ENCODE measurements around the gene POC5.

Gene POC5

DNA sequence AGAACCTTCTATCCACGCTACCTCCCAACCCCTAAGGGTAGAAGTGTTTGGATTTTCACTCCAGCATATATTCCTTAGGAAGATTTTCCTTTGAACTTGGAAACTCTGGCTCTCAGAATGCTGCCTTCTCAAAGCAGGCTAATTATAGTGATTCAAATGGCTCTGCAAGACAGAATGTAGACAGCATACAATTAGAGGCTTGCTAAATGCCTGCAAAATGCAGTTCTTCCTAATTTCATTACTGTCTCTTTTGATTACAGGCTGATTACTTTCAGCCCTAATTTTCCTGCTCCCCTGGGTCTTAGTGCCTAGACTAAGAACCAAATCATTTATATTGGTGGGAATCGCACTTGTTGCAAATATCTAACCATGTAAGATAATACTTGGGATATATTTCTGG lies 55.2 kb downstream of the POC5 start:
- no peak for DNase-seq

DNA sequence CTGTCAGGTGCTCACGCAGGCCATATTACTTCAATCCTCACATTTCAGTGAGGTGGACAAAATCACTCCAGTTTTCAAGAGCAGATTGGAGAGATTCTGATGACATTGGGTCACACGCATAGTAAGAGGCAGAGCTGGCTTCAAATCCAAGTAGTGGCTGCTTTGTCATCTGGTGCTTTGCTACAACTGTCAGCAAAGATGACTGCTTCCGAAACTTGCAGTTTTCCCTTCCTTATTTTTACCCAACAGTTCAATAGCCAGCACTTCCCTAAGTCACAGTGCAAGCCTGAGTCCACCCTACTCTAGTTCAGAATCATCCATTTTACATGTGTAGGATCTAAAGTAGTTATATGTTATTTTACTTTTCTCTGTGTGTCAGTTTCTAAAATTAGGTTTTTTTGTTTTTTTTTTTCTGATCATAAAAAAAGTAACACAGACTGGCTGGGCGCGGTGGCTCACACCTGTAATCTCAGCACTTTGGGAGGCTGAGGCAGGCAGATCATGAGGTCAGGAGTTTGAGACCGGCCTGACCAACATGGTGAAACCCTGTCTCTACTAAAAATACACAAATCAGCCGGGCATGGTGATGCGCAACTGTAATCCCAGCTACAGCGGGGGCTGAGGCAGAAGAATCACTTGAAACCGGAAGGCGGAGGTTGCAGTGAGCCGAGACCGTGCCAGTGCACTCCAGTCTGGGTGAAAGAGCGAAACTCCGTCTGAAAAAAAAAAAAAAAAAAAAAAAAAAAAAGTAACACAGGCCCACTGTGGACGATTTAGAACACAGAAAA lies 56.4 kb downstream of the POC5 start:
- DNase-seq, result peak in 1 of 56 donors; percentile 12

DNA sequence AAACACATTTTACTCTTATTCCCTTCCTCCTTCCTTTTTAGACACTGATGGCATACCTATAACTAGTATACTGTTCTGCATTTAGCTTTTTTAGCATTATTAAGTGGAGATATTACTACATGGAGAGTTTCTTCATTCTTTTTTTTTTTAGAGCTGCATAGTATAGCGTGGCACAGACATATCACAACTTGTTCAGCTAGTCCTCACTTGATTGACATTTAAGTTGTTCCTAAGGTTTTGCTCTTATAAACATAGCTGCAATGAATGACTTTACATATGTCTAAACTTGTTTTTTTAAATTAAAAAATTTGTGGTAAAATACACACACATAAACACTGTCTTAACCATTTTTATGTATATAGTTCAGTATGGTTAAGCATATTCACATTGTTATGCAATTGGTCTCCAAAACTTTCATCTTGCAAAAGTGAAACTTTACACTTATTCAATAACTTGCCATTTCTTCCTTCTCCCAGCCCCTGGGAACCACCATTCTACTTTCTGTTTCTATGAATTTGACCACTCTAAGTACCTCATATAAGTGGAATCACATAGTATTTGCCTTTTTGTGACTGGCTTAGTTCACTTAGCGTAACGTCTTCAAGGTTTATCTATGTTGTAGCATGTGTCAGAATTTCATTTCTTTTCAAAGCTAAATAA lies 57.3 kb downstream of the POC5 start:
- DNase-seq, result no peak

DNA sequence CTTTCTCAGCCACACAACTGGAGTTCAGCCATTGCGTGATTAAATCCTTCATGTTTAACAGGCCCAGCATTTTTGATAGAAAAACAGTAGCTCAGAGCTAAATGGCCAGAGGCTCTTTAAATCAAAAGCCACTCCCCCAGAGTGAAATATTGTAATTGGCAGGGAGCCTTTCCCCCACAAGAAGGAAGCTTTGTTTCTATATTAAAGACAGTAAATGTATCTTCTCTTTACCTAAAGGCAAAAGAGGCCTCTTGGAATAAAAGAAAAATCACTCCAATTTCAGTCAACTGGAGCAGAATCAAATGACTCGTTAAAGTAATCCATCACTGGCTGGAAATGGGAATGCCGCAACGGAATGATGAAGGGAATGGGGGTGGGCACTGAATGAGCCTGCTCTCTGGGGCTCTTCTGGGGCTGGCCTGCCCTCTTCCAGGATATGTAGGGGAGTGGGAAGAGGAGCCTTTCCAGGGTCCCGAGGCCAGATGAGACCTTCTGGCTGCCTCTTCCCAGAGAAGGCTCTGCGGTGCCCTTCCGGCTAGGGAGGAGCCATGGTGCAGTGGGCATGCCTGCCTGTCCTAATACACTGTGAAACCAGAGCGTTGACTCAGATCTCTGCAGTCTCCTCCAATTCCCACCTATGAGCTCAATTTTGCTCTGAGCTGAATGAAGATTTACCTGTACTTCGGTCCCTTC lies 60.8 kb downstream of the POC5 start:
- peak in 27 of 56 donors; percentile 2 to 44 (median 24) for DNase-seq

DNA sequence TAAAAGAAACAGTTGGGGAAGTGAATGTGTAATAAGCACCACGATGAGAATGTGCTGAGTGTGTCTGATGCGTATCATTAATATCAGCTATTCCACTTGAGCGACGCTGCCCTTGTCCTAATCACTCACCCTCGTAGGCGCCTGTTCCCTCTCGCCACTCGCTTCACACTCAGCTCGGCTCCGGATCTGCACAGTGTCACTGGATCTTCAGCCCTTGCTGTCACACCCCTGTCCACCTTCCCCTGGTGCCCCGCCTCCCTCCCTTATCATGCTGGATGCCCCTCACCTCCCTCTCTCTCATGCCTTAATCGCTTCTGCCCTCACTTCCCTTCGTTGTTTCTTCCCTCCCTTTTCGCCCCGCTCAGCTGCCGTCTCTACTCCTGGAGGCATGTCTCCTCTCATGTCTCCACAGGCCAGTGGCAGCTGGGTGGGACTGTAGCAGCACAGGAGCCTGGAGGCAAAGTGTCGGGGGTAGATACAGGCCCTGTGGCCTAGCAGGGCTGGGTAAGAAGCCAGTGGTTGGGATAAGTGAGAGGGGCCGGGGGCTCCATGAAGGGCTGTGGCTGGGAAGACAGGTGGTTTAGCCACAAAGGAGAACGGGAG lies 62.4 kb downstream of the POC5 start:
- no peak for DNase-seq

DNA sequence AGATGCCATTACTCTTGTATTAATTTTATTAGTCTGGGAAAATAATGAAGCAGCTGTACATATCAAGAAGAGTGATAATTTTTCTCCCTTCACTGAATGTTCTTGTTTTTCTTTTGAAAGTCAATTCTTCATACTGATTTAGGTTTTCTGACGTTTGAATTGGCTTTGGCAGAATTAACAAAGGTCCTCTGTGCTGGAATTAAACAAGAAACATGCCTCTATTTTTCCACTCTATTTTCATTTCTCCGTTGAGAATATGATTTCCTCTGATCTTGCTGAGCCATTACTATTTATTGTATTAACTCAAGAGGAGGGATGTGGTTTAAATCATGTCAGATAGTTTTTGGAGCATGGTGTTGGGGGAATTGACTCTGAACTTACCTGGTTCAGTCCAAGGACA lies 63.7 kb downstream of the POC5 start:
- no peak for DNase-seq

DNA sequence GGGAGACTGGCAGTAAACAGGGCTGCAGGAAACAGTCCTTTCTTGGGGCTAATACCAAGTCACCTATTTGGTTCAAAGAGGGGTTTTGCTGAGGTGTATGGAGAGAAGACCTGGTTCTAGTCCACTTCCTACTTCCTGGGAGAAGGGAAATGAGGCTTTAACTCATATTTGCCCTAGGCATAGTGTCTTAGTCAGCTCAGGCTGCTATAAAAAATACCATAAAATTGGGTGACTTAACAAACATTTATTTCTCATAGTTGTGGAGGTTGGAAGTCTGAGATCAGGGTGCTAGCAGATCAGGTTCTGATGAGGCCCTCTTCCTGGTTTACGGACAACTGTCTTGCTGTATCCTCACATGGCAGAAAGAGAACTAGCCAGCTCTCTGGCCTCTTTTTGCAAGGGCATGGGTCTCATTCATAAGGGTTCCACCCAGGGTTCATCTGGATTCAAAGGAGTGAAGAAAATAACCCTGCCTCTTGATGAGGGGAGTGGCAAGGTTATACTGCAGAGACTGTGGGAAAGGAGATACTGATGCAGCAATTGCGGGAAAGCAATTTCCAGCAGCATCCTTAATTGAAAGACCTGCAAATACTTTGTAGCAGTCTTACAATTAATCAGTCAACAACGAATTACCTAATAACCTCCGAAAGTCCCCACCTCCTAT lies 65.5 kb downstream of the POC5 start:
- DNase-seq, result no peak

DNA sequence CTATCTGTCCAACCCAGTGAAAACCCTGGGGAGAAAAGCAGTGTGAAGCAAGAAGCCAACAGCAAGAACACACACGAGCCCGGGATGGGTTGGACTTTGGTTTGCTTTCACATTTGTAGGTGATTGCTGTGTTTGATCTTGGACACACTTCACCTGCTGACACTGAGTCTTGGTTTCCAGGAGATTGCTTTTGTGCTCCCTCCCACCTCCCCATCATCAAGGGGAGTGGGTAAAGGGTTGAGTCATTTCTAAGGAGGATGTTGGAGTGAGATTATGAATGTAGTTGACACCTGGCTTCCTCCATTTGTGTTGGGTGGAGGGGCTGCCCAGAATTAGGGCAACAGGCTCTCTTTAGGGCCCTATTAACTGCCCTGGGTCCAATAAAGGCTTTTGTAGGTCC lies 68.5 kb downstream of the POC5 start:
- DNase-seq, result no peak

DNA sequence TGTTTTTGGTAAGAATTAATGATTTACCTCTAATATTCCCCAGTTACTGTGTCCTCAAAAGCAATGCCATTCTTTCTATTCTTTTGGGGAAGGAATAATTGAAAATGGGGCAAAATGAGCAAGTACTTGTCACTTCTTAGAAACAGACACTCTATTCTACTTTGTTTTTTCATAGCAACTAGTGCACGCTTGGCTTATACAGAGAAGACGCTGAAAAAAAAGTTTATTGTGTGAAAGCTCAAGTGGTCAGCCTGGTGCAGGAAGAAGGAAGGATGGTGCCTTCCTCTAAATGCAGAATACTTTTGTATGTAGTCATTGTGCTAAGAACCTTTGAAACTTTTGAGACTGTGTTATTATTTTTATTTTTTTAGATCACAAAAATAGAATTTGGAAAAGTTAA lies 76.4 kb downstream of the POC5 start:
- DNase-seq, result no peak

DNA sequence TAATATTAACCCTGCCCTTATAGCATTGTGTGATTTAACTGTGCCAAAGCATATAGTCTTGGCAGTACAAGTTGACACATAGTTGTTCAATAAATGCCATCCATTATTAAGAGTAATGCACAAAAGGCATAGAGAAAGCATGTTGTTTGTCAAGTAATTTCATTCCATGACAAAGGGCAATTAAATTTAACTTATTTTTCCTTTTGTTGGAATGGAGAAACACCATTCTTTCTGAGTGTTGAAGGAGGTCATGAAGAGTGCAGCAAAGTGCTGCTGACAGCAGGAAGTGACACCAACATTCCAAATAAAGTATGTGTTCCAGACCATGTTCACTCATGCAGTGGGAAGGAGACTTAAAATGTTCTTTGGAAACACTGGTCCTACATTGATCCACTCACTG lies 76.8 kb downstream of the POC5 start:
- DNase-seq, result no peak

DNA sequence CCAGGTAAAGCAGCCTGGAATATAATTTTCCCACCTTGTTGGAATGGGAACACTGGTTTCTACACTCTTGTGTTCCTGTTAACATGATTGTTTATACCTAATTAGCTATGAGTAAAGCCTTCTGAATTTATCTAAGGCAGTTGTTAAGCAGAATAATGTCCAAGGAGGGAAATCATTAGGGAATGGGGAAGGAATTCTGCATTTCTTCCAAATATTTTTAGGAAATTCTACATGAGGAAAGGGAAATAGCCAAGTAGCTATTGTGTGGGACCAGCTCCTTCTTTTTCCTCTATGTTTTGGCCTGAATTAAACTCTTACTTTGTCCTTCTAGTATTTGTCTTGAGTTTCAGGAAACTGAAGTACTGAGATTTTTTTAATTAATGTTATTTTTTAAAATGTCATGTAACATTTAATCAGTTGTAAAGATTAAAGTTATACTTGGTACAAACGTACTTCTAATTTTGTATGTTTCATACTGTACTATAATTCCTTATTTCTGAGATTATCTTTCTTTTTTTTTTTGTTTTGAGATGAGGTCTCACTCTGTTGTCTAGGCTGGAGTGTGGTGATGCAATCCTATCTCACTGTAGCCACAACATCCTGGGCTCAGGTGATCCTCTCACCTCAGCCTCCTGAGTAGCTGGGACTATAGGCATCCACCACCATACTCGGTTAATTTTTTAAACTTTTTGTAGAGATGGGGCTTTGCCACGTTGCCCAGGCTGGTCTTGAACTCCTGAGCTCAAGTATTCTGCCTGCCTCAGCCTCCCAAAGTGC lies 77.5 kb downstream of the POC5 start:
- DNase-seq, result no peak

DNA sequence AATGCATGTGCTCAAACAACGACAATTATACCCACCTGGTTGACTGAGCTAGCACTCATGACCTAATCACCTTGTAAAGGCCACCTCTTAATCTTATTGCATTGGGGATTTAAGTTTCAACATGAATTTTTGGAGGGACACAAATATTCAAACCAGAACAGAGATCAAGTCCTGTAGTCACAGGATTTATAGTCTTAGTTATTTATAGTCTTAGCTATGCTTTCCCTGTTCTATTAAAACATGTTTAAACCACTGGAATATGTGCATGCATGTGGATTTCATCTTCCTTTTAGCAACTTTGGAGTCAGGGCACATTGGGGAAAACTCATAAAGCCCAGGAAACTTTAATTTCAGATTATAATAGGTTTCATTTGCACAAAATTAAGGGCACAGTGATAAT lies 79.3 kb downstream of the POC5 start:
- DNase-seq, result no peak

DNA sequence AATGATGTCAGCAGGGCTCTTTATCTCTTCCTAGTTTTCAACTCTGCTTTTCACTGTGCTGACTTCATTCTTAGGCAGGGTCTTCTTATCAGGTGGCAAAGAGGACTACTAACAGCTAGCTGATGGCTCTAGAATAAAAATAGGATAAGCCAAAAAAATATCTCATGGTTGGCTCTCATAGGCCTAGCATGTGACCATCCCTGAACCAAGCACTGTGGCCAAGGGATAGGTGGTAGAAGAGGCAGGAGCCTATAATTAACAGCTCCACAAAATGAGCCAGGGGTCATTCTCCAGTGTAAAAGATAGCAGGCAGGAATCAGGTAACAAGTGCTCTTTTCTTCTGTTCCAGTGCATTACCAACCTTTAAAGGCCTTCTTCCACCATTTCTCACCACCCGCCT lies 84.9 kb downstream of the POC5 start:
- DNase-seq, result no peak

DNA sequence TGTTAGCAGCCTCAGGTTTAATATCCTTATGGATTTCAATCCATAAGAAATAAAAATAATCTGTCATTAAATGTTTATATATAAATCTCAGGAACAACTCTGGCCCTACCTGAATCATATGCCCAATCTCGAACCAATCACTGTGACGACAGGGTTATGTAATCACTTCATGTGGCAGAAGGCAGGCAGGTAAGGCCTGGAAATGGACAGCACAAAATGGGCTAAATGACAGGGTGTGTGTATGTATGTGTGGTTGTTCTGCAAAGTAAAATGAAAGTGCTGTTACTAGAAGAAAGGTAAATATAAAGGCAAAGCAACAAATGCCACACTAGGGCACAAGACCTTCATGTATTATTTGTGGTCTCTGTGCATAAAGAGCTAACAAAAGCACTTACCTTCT lies 86.4 kb downstream of the POC5 start:
- no peak for DNase-seq

DNA sequence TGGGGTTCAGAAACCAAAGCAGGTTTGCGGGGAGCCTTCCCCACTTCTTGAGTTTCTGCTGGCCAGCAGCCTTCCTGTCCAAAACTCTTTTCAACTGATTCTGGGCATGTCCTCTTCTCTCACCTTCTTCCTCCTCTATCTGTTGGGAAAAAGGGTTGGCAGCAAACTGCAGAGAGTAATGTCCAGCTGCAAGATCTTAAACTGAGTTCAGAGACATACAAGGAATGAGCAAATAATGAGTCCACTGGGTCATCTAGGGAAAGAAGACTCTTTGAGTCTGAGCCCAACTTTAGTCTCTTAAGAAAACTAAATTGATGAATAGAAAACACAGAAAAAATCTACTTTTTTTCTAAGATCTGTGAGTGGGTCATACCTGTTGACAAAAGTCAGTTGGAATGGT lies 89.4 kb downstream of the POC5 start:
- no peak for DNase-seq

DNA sequence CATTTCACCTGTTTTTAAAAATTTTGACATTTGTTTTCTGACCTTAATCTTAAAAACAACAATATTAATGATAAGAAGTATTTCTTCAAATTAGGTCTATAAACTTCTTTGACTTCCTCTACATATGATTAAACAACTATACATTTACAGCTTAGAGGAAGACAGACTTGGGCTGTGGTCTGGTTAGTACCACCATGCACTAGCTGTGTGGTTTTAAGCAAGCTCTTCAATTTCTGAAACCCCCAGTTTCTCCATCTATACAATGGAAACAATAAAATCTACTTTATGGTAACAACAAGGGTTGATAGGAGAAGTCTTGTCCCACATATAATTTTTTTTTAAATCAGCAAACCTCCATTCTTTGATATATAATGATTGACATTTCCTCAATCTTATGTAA lies 90.3 kb downstream of the POC5 start:
- DNase-seq, result no peak

All from nucleus accumbens (tissue), 56 donors.